A673 (cell line): ENCODE data around the gene METTL27. TPM values are rescaled to one million over a fixed set of nuclear protein-coding genes. Genes with fewer than 3 reads are reported as not detected.

Experiments
- BruUV-seq: library from RNA; stranded (reverse); fragments of 400-500 nt; replicated peaks from 2 replicates; lab custom pipeline; 2021; lab: Mats Ljungman, UMichigan
- CTCF ChIA-PET: fragments of 300-600 bp; sonication (Branson Sonifier 250); formaldehyde crosslinking; loops from one replicate; lab custom pipeline; 2022; ENCODE audit warnings: antibody characterized with exemption; lab: Charles Lee
- POLR2A ChIA-PET: fragments of 300-600 bp; sonication (Branson Sonifier 250); formaldehyde crosslinking; loops from one replicate; lab custom pipeline; 2022; ENCODE audit warnings: antibody characterized with exemption; ENCODE audit not compliant: low non-redundant PET; lab: Charles Lee
- DNase-seq: peaks from one replicate; pipeline ENCODE4 v3.0.0-alpha.2; 2015; ENCODE audit warnings: low spot score
- H3K27ac ChIP-seq: fragments of 200-600 bp; sonication (generic); 2 replicates; pipeline ENCODE4 v1.5.1; 2016; ENCODE audit warnings: mixed run types, low read depth, mild to moderate bottlenecking, mixed read lengths, antibody characterized with exemption, low read length; ENCODE audit not compliant: poor library complexity, severe bottlenecking
- H3K27me3 ChIP-seq: fragments of 200-600 bp; sonication (generic); replicated peaks from 2 replicates; pipeline ENCODE4 v1.6.1; 2017; ENCODE audit warnings: mixed run types, low read depth, mild to moderate bottlenecking, mixed read lengths, antibody characterized with exemption, low read length; ENCODE audit not compliant: insufficient read depth, poor library complexity
- H3K36me3 ChIP-seq: fragments of 200-600 bp; sonication (generic); 2 replicates; pipeline ENCODE4 v1.6.1; 2016; ENCODE audit warnings: mixed run types, mild to moderate bottlenecking, mixed read lengths, antibody characterized with exemption, low read length; ENCODE audit not compliant: insufficient read depth, poor library complexity, severe bottlenecking
- H3K4me1 ChIP-seq: fragments of 200-600 bp; sonication (generic); 2 replicates; pipeline ENCODE4 v1.6.1; 2017; ENCODE audit warnings: mixed run types, mild to moderate bottlenecking, mixed read lengths, antibody characterized with exemption, low read length; ENCODE audit not compliant: insufficient read depth, poor library complexity, severe bottlenecking
- H3K4me3 ChIP-seq: fragments of 200-600 bp; sonication (generic); 2 replicates; pipeline ENCODE4 v1.5.1; 2016; ENCODE audit warnings: low read depth, mixed run types, mild to moderate bottlenecking, mixed read lengths, low read length; ENCODE audit not compliant: poor library complexity, severe bottlenecking
- H3K9me3 ChIP-seq: fragments of 200-600 bp; sonication (generic); 2 replicates; pipeline ENCODE4 v1.6.1; 2016; ENCODE audit warnings: mixed run types, low read depth, mild to moderate bottlenecking, mixed read lengths, antibody characterized with exemption, low read length; ENCODE audit not compliant: poor library complexity, severe bottlenecking
- EZH2 ChIP-seq: fragments of 200-600 bp; sonication (generic); IDR thresholded peaks from 2 replicates; pipeline ENCODE4 v1.6.1; 2017; ENCODE audit warnings: borderline replicate concordance, low read depth, mild to moderate bottlenecking, mixed read lengths, antibody characterized with exemption, low read length; ENCODE audit not compliant: poor library complexity, severe bottlenecking
- intact Hi-C: fragments of 100-400 bp; cut with micrococcal nuclease; formaldehyde crosslinking; loops from one replicate; pipeline ENCODE4 v1.10.0; 2022; ENCODE audit not compliant: unreplicated experiment
- total RNA-seq: library from RNA; stranded (reverse); gene quantifications from 2 replicates; pipeline ENCODE4 v1.2.3, GENCODE V29; 2021
- TF ChIP-seq, protein P1 (sequence below): fragments of 300-800, 200-600 bp; sonication (generic); conservative IDR thresholded peaks from 2 replicates; pipeline ENCODE4 v1.5.1; 2017; ENCODE audit warnings: low read depth, mild to moderate bottlenecking, antibody characterized with exemption, low read length, moderate library complexity, mixed read lengths

METTL27 gene
- total RNA-seq, 1 experiment from 2014 or later: not detected

DNA sequence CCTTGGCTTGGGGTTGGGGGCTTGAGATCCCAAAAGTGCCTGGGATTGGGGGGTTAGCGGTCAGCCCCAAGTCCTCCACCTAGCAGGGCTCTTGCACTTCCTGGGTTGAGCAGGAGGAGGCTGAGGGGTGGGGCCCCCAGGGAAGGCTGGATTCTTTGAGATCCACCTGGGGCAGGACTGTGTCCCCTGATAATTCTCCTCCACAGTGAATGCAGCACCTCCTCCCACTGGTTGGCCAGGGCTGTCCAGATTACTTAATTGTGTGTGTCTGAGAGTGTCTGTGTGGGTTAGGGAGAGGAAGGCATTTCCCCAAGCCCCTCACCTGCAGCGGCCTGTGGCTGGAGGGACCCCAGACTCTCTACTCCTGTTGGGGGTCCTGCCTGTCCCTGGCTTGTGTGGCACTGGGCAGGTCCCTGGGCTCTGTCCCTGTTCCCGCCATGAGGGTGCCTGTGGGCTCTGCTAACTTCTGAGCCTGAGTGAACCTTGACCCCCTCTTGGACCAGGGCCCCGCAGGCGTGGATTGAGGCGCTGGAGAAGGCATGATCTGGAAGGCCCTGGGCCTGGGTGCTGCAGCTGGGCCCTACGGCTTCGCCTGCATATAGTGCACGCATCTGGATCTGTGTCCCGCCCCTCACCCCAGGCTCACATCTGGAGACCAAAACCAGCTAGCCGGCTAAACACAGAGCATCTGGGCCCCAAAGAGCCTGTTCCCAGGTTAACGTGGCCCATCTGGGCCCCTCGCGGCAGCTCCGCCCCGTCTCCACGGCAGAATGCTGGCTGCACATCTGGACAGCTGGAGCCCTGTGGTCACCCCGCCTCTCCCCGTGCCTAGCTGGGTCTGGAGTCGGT, 29.1 kb upstream of the METTL27 start:
- intact Hi-C loops: no loop called here
- no TSS peak for BruUV-seq
- Histone ChIP-seq H3K9me3 (no peaks in the 10 kb centered on the region), H3K4me3 (no peak overlapping the region), H3K36me3 (no peaks in the 10 kb centered on the region), H3K4me1 (peaks cover 4% of the 10 kb centered on the region), H3K27ac (no peak overlapping the region), H3K27me3 (no peaks in the 10 kb centered on the region)
- POLR2A ChIA-PET: no interaction called here
- CTCF ChIA-PET: no interaction called here
- TF ChIP-seq, protein P1, sequence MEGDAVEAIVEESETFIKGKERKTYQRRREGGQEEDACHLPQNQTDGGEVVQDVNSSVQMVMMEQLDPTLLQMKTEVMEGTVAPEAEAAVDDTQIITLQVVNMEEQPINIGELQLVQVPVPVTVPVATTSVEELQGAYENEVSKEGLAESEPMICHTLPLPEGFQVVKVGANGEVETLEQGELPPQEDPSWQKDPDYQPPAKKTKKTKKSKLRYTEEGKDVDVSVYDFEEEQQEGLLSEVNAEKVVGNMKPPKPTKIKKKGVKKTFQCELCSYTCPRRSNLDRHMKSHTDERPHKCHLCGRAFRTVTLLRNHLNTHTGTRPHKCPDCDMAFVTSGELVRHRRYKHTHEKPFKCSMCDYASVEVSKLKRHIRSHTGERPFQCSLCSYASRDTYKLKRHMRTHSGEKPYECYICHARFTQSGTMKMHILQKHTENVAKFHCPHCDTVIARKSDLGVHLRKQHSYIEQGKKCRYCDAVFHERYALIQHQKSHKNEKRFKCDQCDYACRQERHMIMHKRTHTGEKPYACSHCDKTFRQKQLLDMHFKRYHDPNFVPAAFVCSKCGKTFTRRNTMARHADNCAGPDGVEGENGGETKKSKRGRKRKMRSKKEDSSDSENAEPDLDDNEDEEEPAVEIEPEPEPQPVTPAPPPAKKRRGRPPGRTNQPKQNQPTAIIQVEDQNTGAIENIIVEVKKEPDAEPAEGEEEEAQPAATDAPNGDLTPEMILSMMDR: no peak
- no peak for TF ChIP-seq EZH2
- DNase-seq: no peak

DNA sequence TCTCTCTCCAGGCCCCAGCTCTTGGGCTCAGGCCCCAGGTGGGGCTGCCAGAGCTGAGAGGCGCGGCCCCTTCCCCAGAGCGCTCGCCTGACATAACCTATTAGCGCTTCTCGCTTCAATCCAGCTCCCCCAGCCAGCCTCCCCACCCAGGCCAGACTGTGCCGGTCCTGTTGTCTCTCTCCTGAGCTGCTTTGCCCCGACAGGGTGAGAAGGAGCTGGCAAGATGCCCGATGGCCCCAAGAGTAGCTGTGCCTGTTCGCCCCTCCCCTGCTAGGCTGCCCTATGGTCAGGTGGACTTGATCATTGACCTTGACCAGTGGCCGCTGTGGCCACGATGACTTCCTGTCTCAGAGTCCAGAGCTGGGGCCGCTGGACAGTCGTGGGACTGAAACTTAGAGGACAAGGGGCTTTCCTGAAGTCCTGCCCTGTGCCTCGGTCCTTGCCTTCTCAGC, 27.8 kb upstream of the METTL27 start:
- no peak for TF ChIP-seq EZH2
- TF ChIP-seq, protein P1: no peak
- Histone ChIP-seq H3K4me1 (peaks cover 4% of the 10 kb centered on the region), H3K9me3 (no peaks in the 10 kb centered on the region), H3K27me3 (no peaks in the 10 kb centered on the region), H3K4me3 (no peak overlapping the region), H3K27ac (no peak overlapping the region), H3K36me3 (no peaks in the 10 kb centered on the region)
- intact Hi-C loops: no loop called here
- CTCF ChIA-PET: interaction anchor here (0.6 kb wide), 1 partner anchor 203 kb away, joined by 9 read pairs; no protein-coding TSS in a partner anchor
- POLR2A ChIA-PET: no interaction called here
- BruUV-seq: no TSS peak
- DNase-seq: no peak

DNA sequence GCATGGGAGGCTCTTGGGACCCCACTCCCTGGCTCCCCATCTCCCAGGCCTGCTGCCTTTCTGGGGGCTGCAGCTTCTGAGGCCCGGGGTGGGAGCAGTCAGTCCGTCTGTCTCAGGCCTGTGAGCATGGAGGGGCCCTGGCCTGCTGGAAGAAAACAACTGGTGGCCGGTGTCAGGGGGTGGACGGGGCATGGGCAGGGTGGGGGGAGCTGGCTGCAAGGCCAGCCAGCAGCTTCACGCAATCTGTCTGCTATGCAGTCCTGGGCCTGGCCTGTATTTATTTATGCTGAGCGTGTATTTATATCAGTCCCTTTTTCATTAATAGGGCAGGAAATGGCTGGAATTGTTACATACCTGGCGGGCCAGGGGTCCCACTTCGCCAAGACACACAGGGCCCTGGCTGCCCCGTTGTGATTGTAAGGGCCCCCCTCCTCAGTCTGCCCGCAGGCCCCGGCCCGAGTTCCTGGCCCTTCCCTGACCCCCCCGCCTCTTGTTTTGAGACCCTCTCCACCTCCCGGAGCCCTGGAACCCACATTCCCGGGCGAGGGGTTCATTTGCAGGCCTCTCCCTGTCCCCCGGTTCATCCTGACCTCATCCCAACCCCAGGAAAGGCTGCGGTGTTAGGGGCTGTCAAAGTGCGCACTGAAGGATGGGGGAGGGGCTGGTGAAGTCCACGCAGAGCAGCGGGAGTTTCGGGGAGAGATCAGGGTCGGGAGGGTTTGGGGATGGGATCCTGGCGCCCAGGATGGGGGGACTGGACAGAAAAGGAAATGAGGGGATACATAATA, 26.9 kb upstream of the METTL27 start:
- Histone ChIP-seq H3K27me3 (no peaks in the 10 kb centered on the region), H3K9me3 (no peaks in the 10 kb centered on the region), H3K4me3 (no peak overlapping the region), H3K4me1 (peaks cover 4% of the 10 kb centered on the region), H3K27ac (no peak overlapping the region), H3K36me3 (no peaks in the 10 kb centered on the region)
- DNase-seq: no peak
- ChIA-PET POLR2A (no interaction called here), CTCF (no interaction called here)
- intact Hi-C loops: loop anchor here (10.0 kb wide), 2 partner anchors 336 to 536 kb away; no protein-coding TSS in a partner anchor
- no TSS peak for BruUV-seq
- TF ChIP-seq, protein P1: no peak
- no peak for TF ChIP-seq EZH2
